DOHH2 (cell line): Measurements from ENCODE around the gene MR1.

ENCODE experiments used
- EZH2phosphoT487 ChIP-seq: fragments of 200-600 bp; sonication (generic); IDR thresholded peaks from 2 replicates; pipeline ENCODE4 v1.6.1; 2017; ENCODE audit warnings: borderline replicate concordance, mild to moderate bottlenecking, antibody characterized with exemption, low read length, moderate library complexity, mixed read lengths
- TF ChIP-seq, protein P1 (sequence below): fragments of 200-600 bp; sonication (generic); IDR thresholded peaks from one replicate; pipeline ENCODE4 v1.5.1; 2014; ENCODE audit warnings: antibody characterized with exemption, mild to moderate bottlenecking, low read depth, low read length; ENCODE audit not compliant: poor library complexity, severe bottlenecking

DNA sequence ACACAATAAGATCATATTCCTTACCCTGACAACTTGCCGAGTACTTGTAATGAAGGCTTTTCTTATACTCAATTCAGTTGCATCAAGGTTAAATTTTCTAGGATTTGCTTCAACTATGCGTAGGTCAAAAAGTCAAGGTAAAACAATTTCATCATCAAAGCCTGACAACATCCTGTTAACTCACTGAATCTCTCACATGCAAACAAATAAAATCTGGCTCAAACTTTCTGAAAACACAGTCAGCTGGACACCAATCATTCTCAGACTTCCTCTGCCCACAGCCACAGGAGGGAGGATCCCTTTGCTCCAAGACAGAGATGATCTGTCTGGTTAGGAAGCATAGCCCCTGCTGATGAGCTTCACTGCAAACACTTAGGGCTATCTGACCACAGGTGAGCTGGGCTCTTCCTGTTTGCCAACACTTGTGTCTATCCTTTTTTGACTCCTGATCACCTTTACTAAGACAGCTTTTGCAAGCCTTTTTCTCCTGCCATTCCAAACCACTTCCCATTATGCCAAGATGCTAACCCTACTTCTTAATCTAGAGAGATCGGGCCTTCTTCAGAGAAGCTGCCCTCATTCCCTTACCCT, 31.1 kb upstream of the MR1 start:
- TF ChIP-seq, protein P1, sequence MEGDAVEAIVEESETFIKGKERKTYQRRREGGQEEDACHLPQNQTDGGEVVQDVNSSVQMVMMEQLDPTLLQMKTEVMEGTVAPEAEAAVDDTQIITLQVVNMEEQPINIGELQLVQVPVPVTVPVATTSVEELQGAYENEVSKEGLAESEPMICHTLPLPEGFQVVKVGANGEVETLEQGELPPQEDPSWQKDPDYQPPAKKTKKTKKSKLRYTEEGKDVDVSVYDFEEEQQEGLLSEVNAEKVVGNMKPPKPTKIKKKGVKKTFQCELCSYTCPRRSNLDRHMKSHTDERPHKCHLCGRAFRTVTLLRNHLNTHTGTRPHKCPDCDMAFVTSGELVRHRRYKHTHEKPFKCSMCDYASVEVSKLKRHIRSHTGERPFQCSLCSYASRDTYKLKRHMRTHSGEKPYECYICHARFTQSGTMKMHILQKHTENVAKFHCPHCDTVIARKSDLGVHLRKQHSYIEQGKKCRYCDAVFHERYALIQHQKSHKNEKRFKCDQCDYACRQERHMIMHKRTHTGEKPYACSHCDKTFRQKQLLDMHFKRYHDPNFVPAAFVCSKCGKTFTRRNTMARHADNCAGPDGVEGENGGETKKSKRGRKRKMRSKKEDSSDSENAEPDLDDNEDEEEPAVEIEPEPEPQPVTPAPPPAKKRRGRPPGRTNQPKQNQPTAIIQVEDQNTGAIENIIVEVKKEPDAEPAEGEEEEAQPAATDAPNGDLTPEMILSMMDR = no peak
- TF ChIP-seq EZH2phosphoT487 = no peak
